K562 (cell line): ENCODE results near the gene SCN7A. TPM values are rescaled to one million over a fixed set of nuclear protein-coding genes. Genes with fewer than 3 reads are reported as not detected.

ENCODE experiments used
- ATAC-seq: fragments of 200-7000 bp; cut with Tn5 transposase; 3 replicates; pipeline ENCODE4 v1.9.1; 2020; ENCODE audit warnings: moderate library complexity
- BruUV-seq: library from RNA; stranded (reverse); fragments of 400-500 nt; replicated peaks from 2 replicates; lab custom pipeline; 2021; lab: Mats Ljungman, UMichigan
- CTCF ChIA-PET: fragments of 300-600 bp; formaldehyde crosslinking; extraction: SDS; loops from one replicate; lab custom pipeline; 2021; ENCODE audit warnings: low intra/inter-chr PET ratio; lab: Yijun Ruan, JAX
- POLR2A ChIA-PET: fragments of 300-600, 350-650 bp; sonication (Branson Sonifier 250); formaldehyde crosslinking; extraction: SDS; loops from one replicate; lab custom pipeline; 2021; ENCODE audit warnings: antibody characterized with exemption, inconsistent platforms; lab: Yijun Ruan, JAX
- DNase-seq, 4 experiments: peaks; one replicate each; pipeline versions ENCODE4 v3.0.0 to v3.0.0-alpha.2; 2011 to 2018; ENCODE audit warnings: low spot score in 3 of 4, mixed read lengths in 3 of 4; ENCODE audit errors: extremely low read depth in 1 of 4
- FAIRE-seq: peaks from 2 replicates; lab custom pipeline; 2011; peaks lifted over from hg19 to GRCh38; lab: Jason Lieb, UNC
- H2AFZ ChIP-seq: 2 replicates; pipeline ENCODE4 v1.6.0; 2011; ENCODE audit warnings: low read depth, low read length, control low read depth, inconsistent platforms
- H3K27ac ChIP-seq: fragments of 200-600 bp; 3 replicates; pipeline ENCODE4 v1.8.0; 2011; ENCODE audit warnings: low read depth, mild to moderate bottlenecking, control low read depth, inconsistent platforms, low read length, moderate library complexity, mixed read lengths; ENCODE audit errors: extremely low read depth
- H3K27me3 ChIP-seq, 2 experiments: fragments of 300-600 bp in 1 of 2; 2 replicates in 1 of 2; 3 replicates in 1 of 2; pipeline versions ENCODE4 v1.6.0 to v1.8.0; 2011; ENCODE audit warnings: inconsistent platforms in 2 of 2, low read length in 2 of 2, mild to moderate bottlenecking in 1 of 2, mixed read lengths in 1 of 2, moderate library complexity in 1 of 2; ENCODE audit not compliant: control insufficient read depth in 2 of 2, insufficient read depth in 2 of 2
- H3K36me3 ChIP-seq: fragments of 300-600 bp; 3 replicates; pipeline ENCODE4 v1.8.0; 2011; ENCODE audit warnings: mild to moderate bottlenecking, low read length, inconsistent platforms; ENCODE audit not compliant: control insufficient read depth, insufficient read depth
- H3K4me1 ChIP-seq, 2 experiments: fragments of 200-600 bp in 1 of 2; replicated peaks in 1 of 2; 2 replicates in 1 of 2; 3 replicates in 1 of 2; pipeline versions ENCODE4 v1.5.1 to v1.8.0; 2011; ENCODE audit warnings: inconsistent platforms in 2 of 2, low read length in 2 of 2, mild to moderate bottlenecking in 1 of 2, mixed read lengths in 1 of 2, moderate library complexity in 1 of 2; ENCODE audit not compliant: control insufficient read depth in 2 of 2, insufficient read depth in 2 of 2
- H3K4me2 ChIP-seq: 2 replicates; pipeline ENCODE4 v1.6.1; 2011; ENCODE audit warnings: low read length, control low read depth, inconsistent platforms, mixed read lengths; ENCODE audit not compliant: insufficient read depth
- H3K4me3 ChIP-seq: fragments of 200-600 bp; sonication (generic), shearing (Covaris generic); 2 replicates; pipeline ENCODE4 v1.5.1; 2016; ENCODE audit warnings: control low read depth, inconsistent platforms
- H3K79me2 ChIP-seq: fragments of 200-600 bp; 3 replicates; pipeline ENCODE4 v1.8.0; 2011; ENCODE audit warnings: low read length, inconsistent platforms; ENCODE audit not compliant: control insufficient read depth, insufficient read depth
- H3K9ac ChIP-seq, 2 experiments: 2 replicates each; pipeline versions ENCODE4 v1.6.0 to v1.6.1; 2011; ENCODE audit warnings: low read depth in 2 of 2, low read length in 2 of 2, control low read depth in 1 of 2, inconsistent platforms in 1 of 2, mild to moderate bottlenecking in 1 of 2, mixed read lengths in 1 of 2; ENCODE audit not compliant: insufficient read depth in 1 of 2
- H3K9me1 ChIP-seq: one replicate; pipeline ENCODE4 v1.6.0; 2011; ENCODE audit warnings: inconsistent platforms, mild to moderate bottlenecking, low read length, moderate library complexity; ENCODE audit not compliant: control insufficient read depth, insufficient read depth
- H3K9me3 ChIP-seq: replicated peaks from 2 replicates; pipeline ENCODE4 v1.5.1; 2011; ENCODE audit warnings: low read depth, low read length, inconsistent platforms; ENCODE audit not compliant: control insufficient read depth, insufficient read depth
- H4K20me1 ChIP-seq: replicated peaks from 2 replicates; pipeline ENCODE4 v1.6.1; 2011; ENCODE audit warnings: low read length, inconsistent platforms, mixed read lengths; ENCODE audit not compliant: control insufficient read depth, insufficient read depth
- CBX3 ChIP-seq, 2 experiments: IDR thresholded peaks; 1 replicate in 1 of 2; 2 replicates in 1 of 2; pipeline ENCODE4 v1.6.1; 2012; ENCODE audit warnings: inconsistent platforms in 2 of 2, low read length in 2 of 2, borderline replicate concordance in 1 of 2, control low read depth in 1 of 2
- CC2D1A ChIP-seq: fragments of 450-650 bp; IDR thresholded peaks from 2 replicates; pipeline ENCODE4 v1.6.1; 2017; ENCODE audit warnings: mild to moderate bottlenecking
- E2F3 ChIP-seq: fragments of 250-450 bp; sonication (Bioruptor Pico); IDR thresholded peaks from 2 replicates; pipeline ENCODE4 v1.4.0; 2020; ENCODE audit warnings: mild to moderate bottlenecking
- MAFK ChIP-seq: IDR thresholded peaks from 2 replicates; pipeline ENCODE4 v1.6.1; 2011; ENCODE audit warnings: low read length, improper control_type of control experiment
- RAD21 ChIP-seq, 2 experiments: fragments of 250-450 bp in 1 of 2; fragments of 450-650 bp in 1 of 2; sonication (Bioruptor Pico) in 1 of 2; formaldehyde crosslinking in 1 of 2; IDR thresholded peaks in 1 of 2; conservative IDR thresholded peaks in 1 of 2; 2 replicates each; pipeline versions ENCODE4 v1.4.0 to v1.8.0; 2020 to 2022; ENCODE audit warnings: mild to moderate bottlenecking in 2 of 2, moderate library complexity in 1 of 2
- TAL1 ChIP-seq: fragments of 450-650 bp; IDR thresholded peaks from 2 replicates; pipeline ENCODE4 v1.6.1; 2016; ENCODE audit warnings: mild to moderate bottlenecking
- ZC3H11A ChIP-seq: IDR thresholded peaks from 2 replicates; pipeline ENCODE4 v1.6.1; 2012; ENCODE audit warnings: low read depth, low read length, improper control_type of control experiment
- ZFP1 ChIP-seq: fragments of 450-650 bp; formaldehyde crosslinking; IDR thresholded peaks from 2 replicates; pipeline ENCODE4 v1.4.0; 2020; ENCODE audit warnings: mild to moderate bottlenecking, mixed read lengths
- ZNF717 ChIP-seq: fragments of 250-450 bp; sonication (Bioruptor Pico); IDR thresholded peaks from 2 replicates; pipeline ENCODE4 v1.5.0; 2021
- WGBS: fragments of 100-300 bp; shearing (Covaris generic); methylation state at CpG from one replicate; pipeline ENCODE4 v1.1.6; 2016; ENCODE audit warnings: low coverage, mixed read lengths; ENCODE audit not compliant: insufficient coverage; ENCODE audit errors: missing lambda C conversion rate; 5-methylcytosine and 5-hydroxymethylcytosine counted together
- in situ Hi-C: fragments of 300-500 bp; cut with MboI; formaldehyde crosslinking; loops from 4 replicates; pipeline ENCODE4 v1.15.0; 2018; ENCODE audit warnings: inconsistent platforms, mixed read lengths
- intact Hi-C: fragments of 100-400 bp; cut with micrococcal nuclease; formaldehyde crosslinking; loops from 2 replicates; pipeline ENCODE4 v1.14.2; 2022
- polyA plus RNA-seq, 8 experiments: library from polyadenylated mRNA; depleted of rRNA in 4 of 8; stranded (reverse) in 5 of 8; unstranded in 3 of 8; fragments of >200 nt; fragmentation: Nextera tagmentation in 2 of 8; fragmentation: Illumina TruSeq in 1 of 8; extraction: Ambion mirVana in 2 of 8; extraction: Trizol in 1 of 8; gene quantifications; 2 replicates each; pipeline versions ENCODE4 v1.2.1 to v1.2.3, GENCODE V29; 2011 to 2014; ENCODE audit warnings: inconsistent platforms in 1 of 8, missing spikeins in 1 of 8
- total RNA-seq, 7 experiments: library from RNA; depleted of rRNA in 6 of 7; stranded (reverse); fragments of >200 nt in 6 of 7; fragmentation: Illumina TruSeq in 2 of 7; extraction: Trizol in 2 of 7; gene quantifications; 2 replicates each; pipeline versions ENCODE4 v1.2.1 to v1.2.3, GENCODE V29; 2011 to 2021; ENCODE audit warnings: low replicate concordance in 1 of 7
- TF ChIP-seq, protein P1 (sequence below), 3 experiments: IDR thresholded peaks in 2 of 3; conservative IDR thresholded peaks in 1 of 3; 2 replicates each; pipeline ENCODE4 v1.5.1; 2011 to 2012; ENCODE audit warnings: low read length in 3 of 3, mild to moderate bottlenecking in 3 of 3, control low read depth in 2 of 3, improper control_type of control experiment in 1 of 3, inconsistent platforms in 1 of 3, low read depth in 1 of 3, mixed read lengths in 1 of 3, moderate library complexity in 1 of 3; ENCODE audit not compliant: insufficient read depth in 2 of 3
- TF ChIP-seq, protein P2 (sequence below): fragments of 450-650 bp; formaldehyde crosslinking; IDR thresholded peaks from 2 replicates; pipeline ENCODE4 v1.4.0; 2020; ENCODE audit warnings: mild to moderate bottlenecking, moderate library complexity

Gene SCN7A
- total and polyA plus RNA-seq, 9 of the 15 experiments (the other 6 are each of a cell fraction or from before 2014, with no cell fraction given): under 0.01 to 0.05 (median 0.03) TPM; not detected in 3

DNA sequence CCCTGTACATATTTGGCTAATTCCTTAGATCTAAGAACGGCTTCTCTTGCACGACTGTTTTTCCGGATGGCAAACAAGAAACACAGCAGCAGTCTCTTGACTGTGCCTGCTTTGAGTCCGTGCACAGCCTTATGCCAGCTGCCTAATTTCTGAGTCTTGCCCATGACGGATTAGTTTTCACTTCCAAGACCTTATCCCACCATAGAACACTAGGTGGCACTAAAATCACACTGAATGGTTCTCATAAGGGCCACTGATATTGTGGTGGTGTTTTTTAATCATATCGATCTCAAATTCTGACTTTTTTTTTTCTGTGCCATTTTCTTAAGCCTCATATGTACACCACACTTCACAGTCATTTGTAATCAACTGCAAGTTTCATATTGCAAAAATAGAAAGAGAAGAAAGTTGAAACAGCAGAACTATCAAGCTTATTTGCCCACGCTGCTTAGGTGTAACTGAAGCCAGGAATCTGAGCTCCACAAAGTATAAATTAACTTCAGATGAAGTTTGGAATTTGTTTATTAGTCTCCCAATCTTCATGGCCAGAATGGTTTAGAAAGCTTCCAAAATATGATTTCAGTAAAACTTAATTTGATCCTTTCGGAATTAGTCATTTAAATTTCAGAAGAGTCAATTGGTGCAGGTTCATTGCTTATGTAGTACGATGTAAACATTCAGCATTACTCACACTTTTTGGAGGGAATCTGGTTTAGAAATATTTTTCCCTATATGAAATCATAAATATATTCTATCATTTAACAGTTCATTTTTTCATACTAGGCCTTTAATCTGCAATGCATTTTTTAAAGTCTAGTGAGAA lies 45.5 kb upstream of the SCN7A start:
- H3K4me2 ChIP-seq: no peak overlapping the region
- H3K27ac ChIP-seq: no peak overlapping the region
- FAIRE-seq (peak; percentile 85), ATAC-seq (peak; percentile 95), DNase-seq (peak; percentile 46 to 70 (median 56))
- no peaks in the 10 kb centered on the region for H3K9me3 ChIP-seq
- 2% methylated on average over 9 of the region's 9 CpGs for WGBS
- ChIA-PET POLR2A (no interaction called here), CTCF (interaction anchor here (0.6 to 1.6 kb wide), 4 partner anchors 363 to 1580 kb away, joined by 3 to 12 read pairs (median 3); no protein-coding TSS in a partner anchor)
- H3K9ac ChIP-seq: no peak overlapping the region
- BruUV-seq: no TSS peak
- no peaks in the 10 kb centered on the region for H3K27me3 ChIP-seq
- no peak overlapping the region for H2AFZ ChIP-seq
- in situ Hi-C loops: loop anchor here (10.0 kb wide), 1 partner anchor 1575 kb away; no protein-coding TSS in a partner anchor
- intact Hi-C loops: loop anchor here (1.0 to 10.0 kb wide), 3 partner anchors 673 to 1580 kb away; no protein-coding TSS in a partner anchor
- no peaks in the 10 kb centered on the region for H3K79me2 ChIP-seq
- H3K36me3 ChIP-seq: no peaks in the 10 kb centered on the region
- H3K9me1 ChIP-seq: no peaks in the 10 kb centered on the region
- no peaks in the 10 kb centered on the region for H4K20me1 ChIP-seq
- H3K4me3 ChIP-seq: no peak overlapping the region
- no peaks in the 10 kb centered on the region for H3K4me1 ChIP-seq
- 0 out of 2 replicates have a peak, but pooled peaks have one; percentile 16 for TF ChIP-seq MAFK
- peak; percentile 92 to 94 for TF ChIP-seq RAD21 (CRISPR knock-in tag; conservative IDR thresholded peaks at IDR 0.05 in 1 of 2, IDR thresholded peaks at IDR 0.05 in 1 of 2)
- TF ChIP-seq TAL1: no peak
- TF ChIP-seq E2F3: no peak
- no peak for TF ChIP-seq ZC3H11A
- no peak for TF ChIP-seq CBX3 (IDR thresholded peaks at IDR 0.05; ENCODE audit: borderline replicate concordance in 1 of 2, low read length in 2 of 2)
- TF ChIP-seq CC2D1A: 0 out of 2 replicates have a peak, but pooled peaks have one; percentile 36
- TF ChIP-seq, protein P1, sequence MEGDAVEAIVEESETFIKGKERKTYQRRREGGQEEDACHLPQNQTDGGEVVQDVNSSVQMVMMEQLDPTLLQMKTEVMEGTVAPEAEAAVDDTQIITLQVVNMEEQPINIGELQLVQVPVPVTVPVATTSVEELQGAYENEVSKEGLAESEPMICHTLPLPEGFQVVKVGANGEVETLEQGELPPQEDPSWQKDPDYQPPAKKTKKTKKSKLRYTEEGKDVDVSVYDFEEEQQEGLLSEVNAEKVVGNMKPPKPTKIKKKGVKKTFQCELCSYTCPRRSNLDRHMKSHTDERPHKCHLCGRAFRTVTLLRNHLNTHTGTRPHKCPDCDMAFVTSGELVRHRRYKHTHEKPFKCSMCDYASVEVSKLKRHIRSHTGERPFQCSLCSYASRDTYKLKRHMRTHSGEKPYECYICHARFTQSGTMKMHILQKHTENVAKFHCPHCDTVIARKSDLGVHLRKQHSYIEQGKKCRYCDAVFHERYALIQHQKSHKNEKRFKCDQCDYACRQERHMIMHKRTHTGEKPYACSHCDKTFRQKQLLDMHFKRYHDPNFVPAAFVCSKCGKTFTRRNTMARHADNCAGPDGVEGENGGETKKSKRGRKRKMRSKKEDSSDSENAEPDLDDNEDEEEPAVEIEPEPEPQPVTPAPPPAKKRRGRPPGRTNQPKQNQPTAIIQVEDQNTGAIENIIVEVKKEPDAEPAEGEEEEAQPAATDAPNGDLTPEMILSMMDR (IDR thresholded peaks at IDR 0.05 in 2 of 3, conservative IDR thresholded peaks at IDR 0.05 in 1 of 3; ENCODE audit: insufficient read depth in 2 of 3, low read depth in 1 of 3, low read length in 3 of 3): peak; percentile 60 to 86 (median 76)
- TF ChIP-seq, protein P2, sequence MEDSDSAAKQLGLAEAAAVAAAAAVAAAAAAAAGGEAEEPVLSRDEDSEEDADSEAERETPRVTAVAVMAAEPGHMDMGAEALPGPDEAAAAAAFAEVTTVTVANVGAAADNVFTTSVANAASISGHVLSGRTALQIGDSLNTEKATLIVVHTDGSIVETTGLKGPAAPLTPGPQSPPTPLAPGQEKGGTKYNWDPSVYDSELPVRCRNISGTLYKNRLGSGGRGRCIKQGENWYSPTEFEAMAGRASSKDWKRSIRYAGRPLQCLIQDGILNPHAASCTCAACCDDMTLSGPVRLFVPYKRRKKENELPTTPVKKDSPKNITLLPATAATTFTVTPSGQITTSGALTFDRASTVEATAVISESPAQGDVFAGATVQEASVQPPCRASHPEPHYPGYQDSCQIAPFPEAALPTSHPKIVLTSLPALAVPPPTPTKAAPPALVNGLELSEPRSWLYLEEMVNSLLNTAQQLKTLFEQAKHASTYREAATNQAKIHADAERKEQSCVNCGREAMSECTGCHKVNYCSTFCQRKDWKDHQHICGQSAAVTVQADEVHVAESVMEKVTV (CRISPR knock-in tag): peak; percentile 88
- TF ChIP-seq ZNF717 (CRISPR knock-in tag): no peak
- TF ChIP-seq ZFP1: no peak
